Measurements from ENCODE around the gene CUX1.
"Not testable (repeated sequence)": the region's sequence is repeated elsewhere in the genome, so short reads cannot be mapped to it uniquely, and the experiment has no call there.

The CUX1 gene

DNA sequence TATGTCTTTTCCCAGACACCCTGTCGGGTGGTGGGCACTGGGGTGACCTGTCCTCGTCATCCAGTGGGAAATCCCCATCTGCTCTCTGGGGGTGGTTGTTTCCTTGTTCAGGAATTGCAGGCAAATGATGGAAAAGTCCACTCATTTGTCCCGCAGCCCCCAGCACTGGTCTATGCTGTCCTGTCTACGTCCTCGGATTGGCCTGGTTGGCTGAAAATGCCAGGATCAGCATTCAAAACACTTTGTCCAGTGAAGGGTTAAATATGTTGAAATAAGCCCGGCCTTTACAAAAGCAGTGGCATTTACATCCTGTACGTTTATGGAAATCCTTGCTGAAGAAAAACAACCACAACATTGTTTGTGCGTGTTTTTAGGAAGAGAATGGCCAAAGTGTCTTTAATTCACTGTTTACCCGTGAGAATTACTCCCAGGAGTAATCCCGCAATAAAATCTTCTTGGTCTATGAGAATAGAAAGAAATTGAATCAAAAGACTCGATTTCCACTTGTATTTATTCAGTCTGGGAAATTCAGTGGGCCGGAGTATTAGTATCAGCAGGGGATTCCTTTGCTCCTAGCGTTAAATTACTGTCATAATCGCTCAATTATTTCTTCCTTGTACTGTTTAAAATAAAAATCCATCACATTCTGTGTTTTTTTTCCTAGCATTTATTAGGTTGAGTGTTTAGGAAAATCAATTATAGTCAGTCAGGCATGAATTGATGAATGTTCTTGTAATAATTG, 352.4 kb downstream of the CUX1 start:
- peak in 1 of 56 donors; percentile 5 for DNase-seq

- DNase-seq, result peak in 1 of 56 donors; percentile 11
These were observed 353.1 kb downstream of the CUX1 start for GRCh38 chr7:102170393-102170970.

DNA sequence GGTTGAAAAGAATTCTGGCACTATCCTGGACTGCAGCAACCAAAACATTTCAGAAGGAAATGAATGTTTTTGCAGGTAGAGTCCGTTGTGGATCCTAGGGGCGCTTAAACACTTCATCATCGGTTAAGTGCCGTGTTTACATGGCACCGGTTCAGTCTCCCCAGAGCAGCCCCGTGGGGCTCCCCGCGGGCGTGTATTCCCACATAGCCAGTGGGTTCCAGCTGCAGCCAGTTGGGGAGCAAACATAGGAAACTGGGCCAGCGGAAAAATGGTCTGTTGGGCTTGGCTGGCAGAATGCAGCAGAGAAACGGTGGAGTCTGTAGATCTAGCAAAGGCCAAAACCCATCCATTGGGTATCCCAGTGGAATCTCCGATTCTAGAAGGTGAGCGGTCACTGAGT, 356.2 kb downstream of the CUX1 start:
- DNase-seq, result no peak

GRCh38 chr7:102175423-102176170, 358.2 kb downstream of the CUX1 start:
- peak in 39 of 56 donors; percentile 4 to 70 (median 26) for DNase-seq

DNA sequence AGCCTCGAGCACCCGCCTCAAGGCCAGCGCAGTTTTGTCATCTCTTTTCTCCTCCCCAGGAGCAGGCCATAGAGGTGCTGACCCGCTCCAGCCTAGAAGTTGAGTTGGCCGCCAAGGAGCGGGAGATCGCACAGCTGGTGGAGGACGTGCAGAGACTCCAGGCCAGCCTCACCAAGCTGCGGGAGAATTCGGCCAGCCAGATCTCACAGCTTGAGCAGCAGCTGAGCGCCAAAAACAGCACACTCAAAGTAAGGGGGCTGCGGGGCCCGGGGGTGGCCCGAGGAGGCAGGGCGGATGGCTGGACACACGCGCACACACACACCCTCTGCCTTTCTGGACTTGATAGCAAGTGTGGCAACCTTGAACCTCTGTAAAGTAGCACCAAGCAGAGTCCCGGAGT, 361.0 kb downstream of the CUX1 start:
- no peak for DNase-seq

DNA sequence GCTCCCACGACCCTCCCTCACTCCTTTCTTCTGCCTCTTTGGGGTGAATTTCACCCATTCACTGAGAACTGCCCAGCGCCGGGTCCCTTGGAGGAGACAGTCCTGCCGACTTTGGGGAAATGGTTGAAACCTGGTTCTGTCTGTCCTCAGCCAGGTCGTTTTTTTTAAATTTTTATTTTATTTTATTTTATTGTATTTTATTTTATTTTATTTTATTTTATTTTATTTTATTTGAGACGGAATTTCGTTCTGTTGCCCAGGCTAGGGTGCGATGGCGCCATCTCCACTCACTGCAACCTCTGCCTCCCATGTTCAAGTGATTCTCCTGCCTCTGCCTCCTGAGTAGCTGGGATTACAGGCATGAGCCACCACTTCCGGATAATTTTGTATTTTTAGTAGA, 363.3 kb downstream of the CUX1 start:
- no peak for DNase-seq

- DNase-seq, result no peak
These were observed 364.1 kb downstream of the CUX1 start for GRCh38 chr7:102181517-102181916.

GRCh38 chr7:102182016-102182415, 364.6 kb downstream of the CUX1 start:
- DNase-seq, result no peak

DNA sequence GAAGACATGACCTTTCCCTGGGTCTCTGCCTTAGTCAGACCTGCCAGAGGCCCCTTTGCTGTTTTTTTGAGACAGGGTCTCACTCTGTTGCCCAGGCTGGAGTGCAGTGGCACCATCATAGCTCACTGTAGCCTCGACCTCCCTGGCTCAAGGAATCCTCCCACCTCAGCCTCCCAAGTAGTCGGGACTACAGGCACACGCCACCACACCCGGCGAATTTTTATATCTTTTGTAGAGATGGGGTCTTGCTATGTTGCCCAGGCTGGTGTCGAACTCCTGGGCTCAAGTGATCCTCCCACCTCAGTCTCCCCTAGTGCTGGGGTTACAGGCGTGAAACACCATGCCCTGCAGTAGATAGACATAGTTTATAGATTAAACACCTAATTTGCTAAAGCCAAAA, 366.4 kb downstream of the CUX1 start:
- DNase-seq, result not testable (repeated sequence)

DNA sequence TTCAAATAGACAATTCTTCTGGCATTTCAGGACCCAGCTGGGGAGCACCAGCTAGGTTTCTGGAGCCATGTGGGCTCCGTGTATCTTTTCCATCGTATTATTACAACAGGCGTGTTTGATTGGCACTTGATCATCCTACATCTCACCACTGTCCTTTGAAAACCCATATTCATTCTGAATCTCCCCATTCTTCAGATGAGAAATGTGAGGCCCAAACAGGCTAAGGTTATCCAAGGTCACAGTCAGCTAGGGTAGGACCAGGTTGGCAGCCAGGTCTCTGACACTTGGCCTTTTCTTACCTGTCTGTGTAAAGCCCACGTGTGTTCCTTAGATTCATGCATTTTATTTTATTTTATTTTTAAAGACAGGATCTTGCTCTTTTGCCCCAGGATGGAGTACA, 366.9 kb downstream of the CUX1 start:
- DNase-seq, result no peak

- no peak for DNase-seq
These were observed 368.4 kb downstream of the CUX1 start for GRCh38 chr7:102185796-102186195.

- no peak for DNase-seq
These were observed 368.9 kb downstream of the CUX1 start for GRCh38 chr7:102186306-102186705.

GRCh38 chr7:102188746-102189145, 371.3 kb downstream of the CUX1 start:
- DNase-seq, result no peak

- DNase-seq, result peak in 3 of 56 donors; percentile 6 to 22 (median 6)
These were observed 372.3 kb downstream of the CUX1 start for GRCh38 chr7:102189756-102190155.

DNA sequence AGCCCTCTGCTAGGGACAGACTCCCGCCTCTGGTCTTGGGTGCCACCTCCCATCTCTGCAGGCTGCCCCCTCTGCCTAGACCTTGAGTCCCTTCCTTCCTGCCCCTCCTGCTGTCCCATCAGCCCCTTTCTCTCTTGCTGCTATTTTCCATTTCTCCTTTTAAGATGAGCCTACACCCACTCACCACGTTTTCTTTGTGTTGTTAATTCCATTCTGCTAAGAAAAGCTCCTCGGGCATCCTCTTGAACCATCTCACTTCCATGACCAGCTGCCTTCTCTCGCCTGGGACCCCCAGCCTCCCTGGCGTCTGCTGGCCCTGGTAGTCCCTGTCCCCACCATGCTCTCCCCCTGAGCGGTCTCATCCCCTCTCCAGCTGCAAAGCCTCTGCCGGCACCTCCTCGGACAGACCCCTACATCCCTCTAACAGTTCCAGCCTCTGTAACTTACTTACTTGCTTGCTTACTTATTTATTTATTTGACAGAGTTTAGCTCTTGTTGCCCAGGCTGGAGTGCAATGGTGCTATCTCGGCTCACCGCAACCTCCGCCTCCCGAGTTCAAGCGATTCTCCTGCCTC, 373.4 kb downstream of the CUX1 start:
- no peak for DNase-seq

- DNase-seq, result no peak
These were observed 374.3 kb downstream of the CUX1 start for GRCh38 chr7:102191556-102192379.

GRCh38 chr7:102192790-102193189, 375.4 kb downstream of the CUX1 start:
- no peak for DNase-seq

DNA sequence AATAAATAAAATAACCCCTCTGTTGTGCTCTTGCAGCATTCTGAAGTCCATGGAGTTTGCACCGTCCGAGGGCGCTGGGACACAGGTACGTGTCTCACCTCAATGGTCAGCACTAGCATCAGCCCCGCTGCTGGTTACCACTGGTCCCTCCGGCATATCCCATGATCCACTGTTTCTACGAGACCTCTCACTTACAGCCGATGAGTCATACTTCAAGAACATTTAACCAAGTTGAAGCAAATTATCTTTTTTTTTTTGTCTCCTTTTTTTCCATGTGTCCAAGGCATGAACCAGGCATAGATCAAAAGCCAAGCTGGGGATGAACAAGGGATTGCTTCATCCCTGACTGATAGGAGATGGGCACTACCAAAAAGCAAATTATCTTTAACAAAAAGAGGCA, 376.4 kb downstream of the CUX1 start:
- DNase-seq, result no peak

- no peak for DNase-seq
These were observed 377.9 kb downstream of the CUX1 start for GRCh38 chr7:102195361-102195760.

DNA sequence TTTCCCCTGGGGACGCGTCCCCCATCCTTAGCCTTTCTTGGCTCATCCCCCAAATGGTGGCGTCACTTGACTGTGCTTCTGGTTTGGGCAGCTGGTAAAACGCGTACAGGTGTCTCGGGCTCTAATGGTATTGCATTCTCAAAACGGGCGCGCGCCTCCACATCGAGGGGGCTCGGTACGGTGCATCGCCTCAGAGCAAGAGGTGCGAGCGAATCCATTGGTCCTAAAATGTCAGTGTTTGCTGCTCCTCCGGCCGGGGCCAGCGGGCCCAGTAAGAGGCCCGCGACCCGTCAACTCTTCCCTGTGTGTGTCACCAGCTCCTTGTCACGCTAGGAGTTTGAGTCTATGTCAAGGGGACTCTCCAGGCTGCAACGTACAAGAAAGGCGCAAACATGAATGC, 378.6 kb downstream of the CUX1 start:
- DNase-seq, result no peak

DNA sequence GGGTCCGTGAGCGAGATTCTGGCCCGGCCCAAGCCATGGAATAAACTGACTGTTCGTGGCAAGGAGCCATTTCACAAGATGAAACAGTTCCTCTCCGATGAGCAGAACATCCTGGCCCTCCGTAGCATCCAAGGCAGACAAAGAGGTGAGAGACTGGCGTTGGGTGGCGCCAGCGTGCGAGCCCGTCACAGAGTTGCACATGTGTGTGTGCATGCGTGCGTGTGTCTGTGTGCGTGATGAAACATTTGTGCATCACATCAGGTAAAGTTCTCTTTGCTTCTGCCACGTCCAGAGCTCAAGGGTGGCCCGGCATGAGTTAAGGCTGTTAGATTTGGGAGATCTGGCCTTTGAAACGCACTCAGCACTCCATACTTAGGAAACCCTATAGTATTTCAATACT, 379.7 kb downstream of the CUX1 start:
- no peak for DNase-seq

Data from nucleus accumbens (tissue), 56 donors.